Activated CD8-positive, alpha-beta T cell treated with anti-CD3 and anti-CD28 coated beads, Interleukin-2, amount 10 ng/mL, durations not matched to agents 7 days and 5 days (primary cell): ENCODE results near the gene MSX1. TPM values are rescaled to one million over a fixed set of nuclear protein-coding genes. Genes with fewer than 3 reads are reported as not detected.
A peak's percentile ranks its signal among the peaks of the same experiment; 100 is the strongest.

Source experiments
- ATAC-seq: fragments of 150-1000 bp; cut with Tn5 transposase; one replicate; pipeline ENCODE4 v1.10.0; 2021; ENCODE audit warnings: moderate library complexity
- CTCF ChIA-PET: fragments of 350-600 bp; sonication (Branson Sonifier 250); formaldehyde crosslinking; loops from one replicate; lab custom pipeline; 2021; ENCODE audit warnings: antibody characterized with exemption; lab: Charles Lee
- POLR2A ChIA-PET: fragments of 350-600 bp; sonication (Branson Sonifier 250); formaldehyde crosslinking; loops from one replicate; lab custom pipeline; 2021; ENCODE audit warnings: antibody characterized with exemption; lab: Charles Lee
- DNase-seq: peaks from one replicate; pipeline ENCODE4 v3.0.0-alpha.2; 2020
- H3K27ac Mint-ChIP-seq: one replicate; pipeline ENCODE4 v1.8.0; 2021; ENCODE audit warnings: mild to moderate bottlenecking, mixed read lengths
- H3K27me3 Mint-ChIP-seq: one replicate; pipeline ENCODE4 v1.8.0; 2021; ENCODE audit warnings: low read depth, mixed read lengths
- H3K36me3 Mint-ChIP-seq: one replicate; pipeline ENCODE4 v1.8.0; 2021; ENCODE audit warnings: low read depth, mixed read lengths
- H3K4me1 Mint-ChIP-seq: one replicate; pipeline ENCODE4 v1.8.0; 2021; ENCODE audit warnings: low read depth, mixed read lengths
- H3K4me3 Mint-ChIP-seq: one replicate; pipeline ENCODE4 v1.8.0; 2021; ENCODE audit warnings: mild to moderate bottlenecking, mixed read lengths
- H3K9me3 Mint-ChIP-seq: one replicate; pipeline ENCODE4 v1.8.0; 2022; ENCODE audit warnings: mixed read lengths; ENCODE audit not compliant: insufficient read depth
- total RNA-seq, 2 experiments: library from RNA; stranded (reverse); gene quantifications; one replicate each; pipeline ENCODE4 v1.2.3, GENCODE V29; 2021

Gene MSX1
- total RNA-seq, 2 experiments from 2014 or later: not detected

DNA sequence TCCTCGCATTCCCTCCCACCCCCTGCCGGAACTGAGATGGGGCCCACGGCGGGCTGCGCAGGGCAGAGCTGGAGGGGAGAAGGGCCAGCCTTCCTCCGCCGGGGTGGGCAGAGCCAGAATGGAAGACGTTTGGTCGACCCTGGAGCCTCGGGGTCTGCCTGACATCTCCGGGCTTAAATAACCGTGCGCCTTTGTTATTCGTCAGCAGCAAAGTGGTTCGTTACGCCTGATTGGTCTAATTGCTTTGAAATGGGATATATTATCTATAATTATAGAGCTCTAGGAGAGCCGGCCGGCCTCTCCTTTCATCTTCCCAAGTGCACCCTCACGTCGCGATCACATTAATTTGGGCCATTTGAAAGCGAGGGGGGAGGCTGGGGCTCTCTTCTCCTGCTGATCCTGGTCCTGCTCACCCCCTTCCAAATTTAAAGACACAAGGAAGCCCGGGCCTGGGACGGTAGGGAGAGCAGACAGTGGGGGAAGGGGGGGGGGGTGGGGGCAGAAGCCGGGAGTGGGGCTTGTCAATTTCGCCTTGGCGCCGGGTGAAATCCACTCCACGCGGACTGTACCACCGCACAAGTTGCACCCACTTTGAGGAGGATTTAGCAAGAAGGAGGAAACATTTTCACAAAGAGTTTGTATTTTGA, 4.7 kb upstream of the MSX1 start:
- Mint-ChIP-seq H3K4me1 (peaks cover 34% of the 10 kb centered on the region), H3K36me3 (peaks cover 11% of the 10 kb centered on the region), H3K9me3 (no peaks in the 10 kb centered on the region), H3K27me3 (peaks cover 69% of the 10 kb centered on the region), H3K27ac (no peak overlapping the region), H3K4me3 (no peak overlapping the region)
- DNase-seq (no peak), ATAC-seq (no peak)
- ChIA-PET CTCF (no interaction called here), POLR2A (no interaction called here)

DNA sequence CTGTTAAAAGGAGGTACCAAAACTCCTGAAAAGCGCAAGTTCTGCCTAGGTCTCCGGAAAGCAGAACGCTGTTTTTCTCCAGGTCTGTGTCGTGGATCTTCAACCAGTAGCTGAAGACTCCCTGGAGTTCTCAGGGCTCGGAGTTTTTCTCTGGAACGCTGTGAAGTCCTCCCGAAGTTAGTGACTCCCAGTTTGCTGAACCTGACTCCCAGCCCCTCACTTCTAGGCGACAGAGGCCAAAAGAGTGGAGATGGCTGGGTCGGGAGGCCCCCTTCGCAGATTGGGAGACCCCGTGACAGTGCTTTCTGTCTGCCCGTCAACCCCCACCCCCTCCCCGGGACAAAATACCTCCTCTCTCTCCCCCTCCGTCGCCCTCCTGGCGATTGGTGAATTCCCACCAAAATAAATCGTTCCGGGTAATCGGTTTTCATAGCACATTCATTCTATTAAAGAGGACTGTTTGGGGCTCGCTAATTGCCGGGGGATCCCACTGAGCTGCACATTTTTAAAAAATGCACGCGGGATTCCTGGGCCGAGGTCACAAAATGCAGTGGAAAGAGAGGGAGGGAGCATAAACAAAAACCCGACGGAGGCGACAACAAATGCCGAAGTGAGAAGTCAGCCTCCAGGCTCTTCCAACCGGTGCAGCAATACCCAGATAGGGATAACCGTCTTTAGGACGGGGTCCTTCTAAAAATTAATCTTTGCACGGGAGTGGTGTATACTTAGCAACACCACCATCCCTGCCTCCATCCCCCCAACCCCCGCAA, 4.0 kb upstream of the MSX1 start:
- no peaks in the 10 kb centered on the region for H3K9me3 Mint-ChIP-seq
- ChIA-PET POLR2A (interaction anchor here (0.7 kb wide), 1 partner anchor 61 kb away, joined by 3 read pairs; no protein-coding TSS in a partner anchor), CTCF (no interaction called here)
- H3K4me3 Mint-ChIP-seq: peak overlapping the region; percentile 25
- DNase-seq: no peak
- peaks cover 71% of the 10 kb centered on the region for H3K27me3 Mint-ChIP-seq
- ATAC-seq: no peak
- peaks cover 11% of the 10 kb centered on the region for H3K36me3 Mint-ChIP-seq
- no peak overlapping the region for H3K27ac Mint-ChIP-seq
- peaks cover 36% of the 10 kb centered on the region for H3K4me1 Mint-ChIP-seq

DNA sequence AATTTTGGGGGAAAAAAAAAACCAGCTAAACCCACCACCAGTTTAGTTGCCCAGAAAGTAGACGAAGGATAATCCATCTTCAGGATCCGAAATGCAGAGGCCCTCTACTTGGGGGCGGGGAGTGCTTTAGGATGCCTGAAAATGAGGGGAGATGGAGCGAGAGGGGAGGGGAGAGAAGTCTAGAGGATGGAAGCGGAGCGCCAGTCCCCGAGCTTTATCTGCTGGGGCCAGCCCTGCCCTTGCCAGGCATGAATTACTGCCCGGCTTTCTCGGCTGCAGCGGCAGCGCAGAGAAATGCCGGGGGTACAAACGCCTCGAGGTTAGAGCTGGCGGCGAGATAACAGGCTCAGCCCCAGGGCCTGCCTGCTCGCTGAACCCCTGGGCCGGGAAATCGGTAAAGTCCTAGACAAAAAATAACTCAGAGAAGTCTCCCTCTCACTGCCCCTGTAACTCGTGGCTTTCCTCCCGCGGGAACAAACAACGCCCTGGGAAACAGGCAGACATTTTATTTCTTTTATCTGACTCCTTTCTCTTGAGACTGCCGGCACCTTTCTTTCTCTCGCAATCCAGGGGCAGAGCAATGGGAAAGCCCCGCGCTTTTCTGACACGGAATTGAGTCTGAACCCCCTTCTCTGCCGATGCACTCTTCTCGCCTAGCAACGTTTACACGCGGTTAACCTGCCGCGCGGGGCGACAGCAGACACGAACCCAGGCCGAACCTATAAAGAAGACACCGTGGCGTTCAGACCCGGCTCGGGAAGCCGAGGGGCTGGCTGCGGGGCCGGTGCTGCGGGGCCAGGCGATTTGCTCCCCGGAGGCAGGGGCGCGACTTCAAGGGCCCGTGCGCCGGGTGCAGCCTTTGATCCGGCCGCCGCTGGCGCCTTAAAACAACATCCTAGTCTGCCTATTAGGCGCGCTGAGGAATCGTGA, 3.1 kb upstream of the MSX1 start:
- no peak for ATAC-seq
- DNase-seq: no peak
- Mint-ChIP-seq H3K4me1 (peaks cover 42% of the 10 kb centered on the region), H3K36me3 (peaks cover 13% of the 10 kb centered on the region), H3K4me3 (peak overlapping the region; percentile 46), H3K27me3 (peaks cover 77% of the 10 kb centered on the region), H3K9me3 (no peaks in the 10 kb centered on the region), H3K27ac (peak overlapping the region; percentile 43)
- ChIA-PET CTCF (no interaction called here), POLR2A (interaction anchor here (0.7 kb wide), 1 partner anchor 62 kb away, joined by 3 read pairs; no protein-coding TSS in a partner anchor)

DNA sequence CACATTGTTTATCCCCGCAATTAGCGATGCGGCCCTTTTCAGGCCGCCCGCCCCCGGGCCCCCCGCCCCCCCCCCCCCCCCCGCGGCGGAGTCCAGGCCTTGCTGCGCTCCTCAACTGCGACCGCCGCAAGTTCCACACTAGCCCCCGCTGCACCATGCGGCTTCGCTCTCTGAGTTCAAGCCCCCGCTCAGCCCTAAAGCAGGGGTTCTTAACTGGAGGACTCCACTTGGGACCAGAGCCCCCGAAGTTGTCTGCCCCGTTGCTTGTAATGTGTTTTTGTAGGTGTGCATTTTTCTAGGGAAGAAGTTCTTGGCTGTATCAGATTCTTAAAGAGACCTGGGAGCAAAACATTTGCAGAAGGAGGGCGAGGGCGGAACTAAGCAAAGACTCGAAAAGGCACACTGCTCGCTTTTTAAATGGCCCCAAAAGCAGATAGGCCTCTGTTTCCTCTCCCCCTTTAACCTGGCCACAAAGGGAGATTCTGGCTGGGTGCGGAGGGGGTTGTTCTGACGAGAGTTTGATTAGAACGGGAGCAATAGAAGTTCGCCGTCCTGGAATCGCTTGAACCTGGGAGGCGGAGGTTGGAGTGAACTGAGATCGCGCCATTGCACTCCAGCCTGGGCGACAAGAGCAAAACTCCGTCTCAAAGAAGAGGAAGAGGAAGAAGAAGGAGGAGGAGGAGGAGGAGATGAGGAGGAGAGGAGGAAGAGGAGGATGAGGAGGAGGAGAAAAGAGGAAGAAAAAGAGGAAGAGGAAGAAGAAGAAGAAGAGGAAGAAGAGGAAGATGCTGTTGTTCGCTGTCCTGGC, 2.3 kb upstream of the MSX1 start:
- peaks cover 13% of the 10 kb centered on the region for H3K36me3 Mint-ChIP-seq
- DNase-seq (no peak), ATAC-seq (no peak)
- H3K27me3 Mint-ChIP-seq: peaks cover 78% of the 10 kb centered on the region
- H3K4me3 Mint-ChIP-seq: peak overlapping the region; percentile 12
- peak overlapping the region; percentile 13 for H3K27ac Mint-ChIP-seq
- ChIA-PET POLR2A (no interaction called here), CTCF (interaction anchor here (1.1 kb wide), 1 partner anchor 10 kb away, joined by 3 read pairs; no protein-coding TSS in a partner anchor)
- H3K9me3 Mint-ChIP-seq: no peaks in the 10 kb centered on the region
- H3K4me1 Mint-ChIP-seq: peaks cover 44% of the 10 kb centered on the region

DNA sequence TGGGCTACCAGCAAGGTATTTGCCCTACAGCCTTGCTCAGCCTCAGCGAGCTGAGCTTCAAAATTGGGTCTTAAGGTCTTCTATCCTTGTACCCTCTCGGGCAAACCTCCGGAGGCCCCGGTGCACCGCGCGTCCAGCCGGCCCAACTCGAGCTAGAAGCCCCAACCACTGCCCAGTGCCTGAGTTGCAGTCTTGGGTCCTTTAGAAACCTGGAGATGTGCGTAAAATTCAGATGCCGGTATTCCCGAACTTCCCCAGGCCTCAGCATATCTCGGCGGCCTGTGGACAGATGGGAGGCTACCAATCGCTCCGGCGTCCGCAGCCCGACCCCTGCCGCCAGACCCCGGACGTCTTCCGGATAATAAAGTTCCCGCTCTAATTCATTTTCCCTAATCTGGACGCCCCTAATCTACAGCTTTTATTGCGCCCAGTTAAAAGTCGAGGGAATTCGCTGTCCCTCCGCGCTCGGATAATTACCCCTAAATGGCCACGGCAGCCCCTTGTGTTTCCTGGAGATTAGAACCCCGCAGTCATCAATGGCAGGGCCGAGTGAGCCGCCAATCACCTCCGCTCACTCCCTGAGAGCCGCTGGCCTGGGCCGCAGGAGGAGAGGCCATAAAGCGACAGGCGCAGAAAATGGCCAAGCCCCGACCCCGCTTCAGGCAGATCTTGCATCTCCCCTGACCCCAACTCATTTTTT, 1.5 kb upstream of the MSX1 start:
- POLR2A ChIA-PET: no interaction called here
- Mint-ChIP-seq H3K4me1 (peaks cover 40% of the 10 kb centered on the region), H3K9me3 (no peaks in the 10 kb centered on the region), H3K4me3 (no peak overlapping the region), H3K36me3 (peaks cover 12% of the 10 kb centered on the region), H3K27ac (peak overlapping the region; percentile 15), H3K27me3 (peaks cover 77% of the 10 kb centered on the region)
- no peak for ATAC-seq
- no peak for DNase-seq
- CTCF ChIA-PET: interaction anchor here (1.1 kb wide), 1 partner anchor 9 kb away, joined by 3 read pairs; no protein-coding TSS in a partner anchor

DNA sequence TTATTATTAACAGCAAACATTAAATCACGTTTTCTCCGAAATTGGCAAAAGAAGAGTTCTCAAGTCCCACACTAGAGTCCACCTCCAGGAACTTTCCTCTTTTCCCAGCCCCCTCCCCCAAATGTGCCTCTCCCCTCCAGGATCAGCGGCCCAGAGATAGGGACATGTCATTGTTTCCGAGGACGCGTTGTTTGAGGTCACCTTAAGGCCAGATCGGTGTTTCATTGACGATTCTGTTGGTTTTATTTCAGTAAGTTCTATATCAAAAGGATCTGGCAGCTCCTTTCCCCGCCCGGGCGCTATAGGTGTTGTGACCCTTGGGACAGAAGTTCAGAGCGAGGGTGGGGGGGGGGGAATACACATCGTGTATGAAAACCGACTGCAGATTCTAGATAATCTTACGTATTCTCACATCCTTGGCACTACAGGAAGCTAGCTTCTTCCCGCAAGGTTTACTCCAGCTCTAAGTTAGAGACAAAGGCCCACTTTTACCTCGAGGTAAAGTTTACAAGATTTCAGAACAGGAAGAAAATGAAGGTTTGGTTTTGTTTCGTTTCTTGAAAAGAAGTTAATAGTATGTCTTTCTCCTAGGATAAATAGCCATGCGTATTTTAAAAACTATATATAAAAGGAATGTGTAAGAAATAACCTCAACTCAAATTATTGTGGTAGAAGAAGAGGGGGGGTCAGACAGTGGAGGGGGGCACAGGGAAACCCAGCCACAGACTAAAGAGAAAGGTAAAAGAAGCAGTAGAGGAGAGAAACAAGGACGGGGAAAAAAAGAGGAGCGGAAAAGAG, 739 bp upstream of the MSX1 start:
- Mint-ChIP-seq H3K36me3 (peaks cover 11% of the 10 kb centered on the region), H3K27me3 (peaks cover 76% of the 10 kb centered on the region), H3K9me3 (no peaks in the 10 kb centered on the region), H3K27ac (no peak overlapping the region), H3K4me3 (peak overlapping the region; percentile 43), H3K4me1 (peaks cover 32% of the 10 kb centered on the region)
- ChIA-PET POLR2A (no interaction called here), CTCF (no interaction called here)
- ATAC-seq: no peak
- DNase-seq: no peak

DNA sequence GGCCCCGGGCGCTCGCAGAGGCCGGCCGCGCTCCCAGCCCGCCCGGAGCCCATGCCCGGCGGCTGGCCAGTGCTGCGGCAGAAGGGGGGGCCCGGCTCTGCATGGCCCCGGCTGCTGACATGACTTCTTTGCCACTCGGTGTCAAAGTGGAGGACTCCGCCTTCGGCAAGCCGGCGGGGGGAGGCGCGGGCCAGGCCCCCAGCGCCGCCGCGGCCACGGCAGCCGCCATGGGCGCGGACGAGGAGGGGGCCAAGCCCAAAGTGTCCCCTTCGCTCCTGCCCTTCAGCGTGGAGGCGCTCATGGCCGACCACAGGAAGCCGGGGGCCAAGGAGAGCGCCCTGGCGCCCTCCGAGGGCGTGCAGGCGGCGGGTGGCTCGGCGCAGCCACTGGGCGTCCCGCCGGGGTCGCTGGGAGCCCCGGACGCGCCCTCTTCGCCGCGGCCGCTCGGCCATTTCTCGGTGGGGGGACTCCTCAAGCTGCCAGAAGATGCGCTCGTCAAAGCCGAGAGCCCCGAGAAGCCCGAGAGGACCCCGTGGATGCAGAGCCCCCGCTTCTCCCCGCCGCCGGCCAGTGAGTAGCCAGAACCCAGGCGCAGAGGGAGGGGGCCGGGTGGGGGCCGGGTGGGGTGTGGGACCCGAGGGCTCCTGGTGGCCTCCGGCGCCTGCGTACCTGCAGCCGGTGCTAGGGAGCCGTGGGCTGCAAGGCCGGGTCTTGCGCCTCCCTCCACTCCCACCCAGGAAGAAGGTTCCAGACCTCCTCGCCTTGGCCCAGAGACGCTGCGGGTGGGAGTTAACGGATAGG, 534 bp downstream of the MSX1 start:
- H3K27ac Mint-ChIP-seq: no peak overlapping the region
- POLR2A ChIA-PET: no interaction called here

DNA sequence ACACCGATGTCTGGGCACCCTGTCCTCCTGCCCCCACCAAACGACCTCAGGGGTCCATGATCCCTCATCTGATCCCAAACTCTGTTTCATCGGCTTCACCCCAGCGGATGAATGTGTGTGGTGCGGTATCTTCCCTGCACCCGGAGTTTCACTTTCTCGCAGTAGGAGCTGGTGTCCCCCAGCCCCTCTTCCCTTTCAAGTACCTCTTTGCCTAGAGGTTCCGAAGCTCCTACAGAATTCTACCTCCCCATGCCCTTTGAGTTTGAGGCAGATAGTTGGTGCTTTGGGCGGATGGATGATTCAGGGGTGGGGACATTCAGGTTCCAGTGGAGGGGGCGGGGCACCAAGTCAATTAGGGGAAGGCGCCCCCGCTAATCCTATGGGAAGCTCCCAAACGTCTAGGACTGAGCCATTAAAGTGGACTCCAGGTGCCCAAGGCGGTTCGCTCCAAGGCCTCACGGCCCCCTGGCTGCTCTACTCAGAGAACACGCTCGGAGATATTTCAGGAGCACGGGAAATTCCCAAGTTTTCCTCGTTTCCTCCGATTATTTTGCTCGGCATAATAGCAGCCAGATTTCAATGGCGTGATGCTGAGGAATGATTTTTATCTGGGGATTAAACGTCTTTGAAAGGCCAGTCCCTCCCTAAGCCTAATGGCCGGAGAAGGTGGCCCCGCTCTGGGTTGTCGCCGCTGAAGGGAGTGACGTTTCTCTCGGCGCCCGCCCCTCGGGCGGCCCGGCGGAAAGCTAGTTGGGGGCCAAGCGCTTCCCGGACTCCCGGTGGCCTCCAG, 1.3 kb downstream of the MSX1 start:
- H3K36me3 Mint-ChIP-seq: peaks cover 10% of the 10 kb centered on the region
- H3K4me3 Mint-ChIP-seq: peak overlapping the region; percentile 63
- DNase-seq (no peak), ATAC-seq (no peak)
- H3K27me3 Mint-ChIP-seq: peaks cover 76% of the 10 kb centered on the region
- no peak overlapping the region for H3K27ac Mint-ChIP-seq
- CTCF ChIA-PET: interaction anchor here (0.9 kb wide), 1 partner anchor 14 kb away, joined by 3 read pairs; no protein-coding TSS in a partner anchor
- POLR2A ChIA-PET: no interaction called here
- no peaks in the 10 kb centered on the region for H3K9me3 Mint-ChIP-seq
- peaks cover 27% of the 10 kb centered on the region for H3K4me1 Mint-ChIP-seq

More for the DNA sequence above, 534 bp downstream of the MSX1 start:
- Mint-ChIP-seq H3K4me1 (peaks cover 30% of the 10 kb centered on the region), H3K9me3 (no peaks in the 10 kb centered on the region), H3K36me3 (peaks cover 11% of the 10 kb centered on the region), H3K4me3 (peak overlapping the region; percentile 63), H3K27me3 (peaks cover 78% of the 10 kb centered on the region)
- CTCF ChIA-PET: interaction anchor here (0.9 kb wide), 1 partner anchor 15 kb away, joined by 3 read pairs; no protein-coding TSS in a partner anchor
- DNase-seq (no peak), ATAC-seq (peak; percentile 38)

DNA sequence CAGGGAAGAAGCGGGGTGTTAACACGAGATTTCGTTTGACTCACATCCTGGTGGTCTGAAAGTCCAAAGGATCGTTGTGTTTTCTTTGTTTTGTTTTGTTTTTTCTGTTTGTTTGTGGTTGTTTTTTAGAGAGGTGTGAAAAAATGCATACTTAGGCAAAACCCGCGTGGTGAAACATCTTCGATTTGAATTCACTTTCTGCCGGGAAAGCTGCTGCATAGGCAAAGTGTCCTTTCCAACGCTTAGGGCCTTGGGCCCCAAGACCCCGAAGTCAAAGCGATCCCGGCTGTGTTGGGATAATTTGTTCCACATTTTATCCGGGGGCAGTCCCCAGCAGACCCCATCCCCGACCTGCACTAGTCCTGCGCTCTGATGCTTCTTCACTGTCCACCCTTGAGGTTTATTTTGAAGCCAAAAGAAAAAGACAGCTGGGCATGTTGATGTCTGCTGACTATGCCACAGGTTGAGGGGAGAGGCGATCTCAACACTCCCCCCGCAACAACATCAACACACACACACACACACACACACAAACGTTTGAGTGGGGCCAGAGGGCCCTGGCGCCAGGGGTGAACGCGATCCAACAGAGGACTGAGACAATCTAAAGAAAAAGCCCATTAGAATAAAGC, 2.0 kb downstream of the MSX1 start:
- peaks cover 2% of the 10 kb centered on the region for H3K9me3 Mint-ChIP-seq

More for the DNA sequence above, 2.0 kb downstream of the MSX1 start:
- Mint-ChIP-seq H3K4me1 (peaks cover 26% of the 10 kb centered on the region), H3K4me3 (peak overlapping the region; percentile 63), H3K27me3 (peaks cover 74% of the 10 kb centered on the region), H3K27ac (no peak overlapping the region), H3K36me3 (peaks cover 10% of the 10 kb centered on the region)
- ATAC-seq (no peak), DNase-seq (no peak)
- POLR2A ChIA-PET: no interaction called here
- CTCF ChIA-PET: no interaction called here
